Dedifferentiated amniotic fluid mesenchymal stem cell (primary cell): ENCODE results near the gene SLC13A3.
A peak's percentile ranks its signal among the peaks of the same experiment; 100 is the strongest.

ENCODE experiments used
- DNase-seq: peaks from one replicate; pipeline ENCODE4 v3.0.0-alpha.2; 2016; ENCODE audit errors: extremely low spot score

The SLC13A3 gene

GRCh38 chr20:46558511-46558959 is 92.7 kb downstream of the SLC13A3 start:
- peak; percentile 64 for DNase-seq

- DNase-seq = no peak
Observed at GRCh38 chr20:46557231-46557956, 93.9 kb downstream of the SLC13A3 start.

DNA sequence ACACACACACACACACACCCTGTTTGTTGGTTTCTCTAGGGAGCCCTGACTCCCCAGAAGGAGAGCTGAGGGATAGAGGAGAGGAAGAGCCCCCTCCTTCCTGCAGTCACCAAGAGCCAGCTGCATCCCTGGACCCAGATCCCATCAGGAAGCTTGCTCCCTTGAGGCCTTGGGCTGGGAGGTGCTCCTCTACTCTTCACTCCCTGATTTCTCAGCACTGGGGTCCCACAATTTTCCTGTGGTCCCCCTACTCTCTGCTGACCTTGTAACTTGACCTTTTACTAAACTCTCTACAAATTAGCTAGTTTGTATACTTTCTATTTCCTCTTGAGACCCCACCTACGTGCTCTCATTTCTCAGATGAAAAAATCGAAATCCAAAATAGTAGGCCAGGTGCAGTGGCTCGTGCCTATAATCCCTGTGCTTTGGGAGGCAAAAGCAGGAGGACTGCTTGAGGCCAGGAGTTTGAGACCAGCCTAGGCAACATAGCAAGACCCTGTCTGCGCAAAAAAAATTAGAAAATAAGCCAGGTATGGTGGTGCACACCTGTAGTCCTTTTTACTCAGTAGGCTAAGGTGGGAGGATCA is 95.8 kb downstream of the SLC13A3 start:
- DNase-seq = no peak

DNA sequence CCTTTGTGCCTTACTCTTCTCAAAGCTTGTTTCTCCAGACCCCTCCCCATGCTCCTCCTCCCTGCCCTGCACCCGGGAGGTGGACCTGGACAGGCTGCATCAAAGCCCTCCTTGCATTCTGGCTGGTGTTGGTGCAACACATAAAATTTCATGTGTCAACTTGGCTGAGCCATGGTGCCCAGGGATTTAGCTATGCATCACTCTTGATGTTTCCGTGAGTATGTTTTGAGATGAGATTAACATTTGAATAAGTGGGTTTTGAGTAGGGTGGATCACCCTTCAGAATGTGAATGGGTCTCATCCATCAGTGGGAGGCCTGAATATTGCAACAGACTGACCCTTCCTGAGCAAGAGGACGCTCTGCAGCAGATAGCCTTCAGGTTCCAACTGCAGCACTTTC is 96.4 kb downstream of the SLC13A3 start:
- no peak for DNase-seq

- DNase-seq = no peak
Observed at GRCh38 chr20:46553926-46554325, 97.3 kb downstream of the SLC13A3 start.

DNA sequence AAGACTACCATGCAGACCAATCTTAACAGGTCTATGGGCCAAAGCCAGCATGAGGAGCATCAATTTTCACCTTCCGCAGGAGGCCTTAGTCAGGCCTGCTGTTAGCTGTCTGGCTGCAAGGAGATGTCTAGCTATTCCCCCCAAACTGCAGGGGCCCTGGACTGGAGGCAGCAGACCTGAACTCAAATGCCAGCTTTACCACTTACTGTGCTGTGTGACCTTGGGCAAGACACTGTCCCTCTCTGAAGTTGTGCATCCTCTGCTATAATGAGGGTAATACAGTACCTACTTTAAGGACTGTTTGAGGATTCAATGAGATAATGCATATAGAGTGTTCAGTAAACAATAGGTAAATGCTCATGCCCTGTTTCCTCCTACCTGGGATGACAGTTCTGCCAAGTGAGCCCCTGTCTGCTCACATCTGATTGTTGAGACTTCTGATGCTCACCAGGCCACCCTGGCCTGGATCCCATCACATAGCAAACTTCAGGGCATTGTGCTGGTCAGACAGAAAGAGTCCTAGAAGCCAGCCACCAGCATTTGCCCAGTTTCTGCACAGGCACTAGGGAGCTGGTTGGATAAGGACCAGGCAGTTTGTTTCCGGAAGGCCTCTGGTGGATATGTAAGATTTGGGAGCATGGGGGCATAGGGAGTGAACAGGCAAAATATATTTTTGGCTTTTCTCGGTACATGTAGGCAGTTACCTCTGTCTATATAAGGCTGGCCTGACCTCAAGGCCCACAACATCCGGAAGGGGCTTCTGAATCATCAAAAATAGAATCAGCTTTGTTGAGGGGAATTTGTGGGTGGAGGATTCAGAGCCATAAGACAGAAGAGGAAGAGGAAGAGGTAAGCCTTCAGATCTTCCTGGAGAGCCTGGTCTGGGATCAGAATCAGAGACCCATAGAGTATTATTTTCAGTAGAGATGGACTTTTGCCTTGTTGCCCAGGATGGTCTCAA is 98.5 kb downstream of the SLC13A3 start:
- no peak for DNase-seq

GRCh38 chr20:46551522-46552381 is 99.5 kb downstream of the SLC13A3 start:
- DNase-seq = no peak

DNA sequence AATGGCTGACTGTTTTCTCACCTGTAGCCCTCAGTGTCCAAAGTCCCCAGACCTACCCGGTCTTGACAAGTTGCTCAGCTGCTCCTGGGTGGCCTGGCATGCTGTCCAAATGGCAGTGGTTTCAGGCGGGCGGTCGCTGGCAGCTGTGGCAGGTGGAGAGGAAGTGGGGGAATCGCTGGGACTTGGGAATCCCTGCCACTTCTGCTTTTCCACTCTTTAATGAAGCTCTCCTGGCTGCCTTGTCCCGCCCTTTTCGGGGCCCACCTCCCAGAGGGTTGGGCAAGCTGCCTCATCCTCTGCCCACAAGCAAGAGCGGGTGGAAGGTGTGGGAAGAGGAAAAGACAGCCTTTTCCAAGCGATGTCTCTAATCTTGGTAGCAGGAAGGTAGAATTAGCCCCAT is 100.8 kb downstream of the SLC13A3 start, which contains the start of gene OCSTAMP:
OCSTAMP (minus strand) TSS at position 194 of the 400 bp plus-strand sequence; CDS start at position 100, 94 bp downstream.
- no peak for DNase-seq

GRCh38 chr20:46549188-46549972 is 101.9 kb downstream of the SLC13A3 start:
- DNase-seq = no peak

GRCh38 chr20:46548688-46549087 is 102.6 kb downstream of the SLC13A3 start:
- no peak for DNase-seq

DNA sequence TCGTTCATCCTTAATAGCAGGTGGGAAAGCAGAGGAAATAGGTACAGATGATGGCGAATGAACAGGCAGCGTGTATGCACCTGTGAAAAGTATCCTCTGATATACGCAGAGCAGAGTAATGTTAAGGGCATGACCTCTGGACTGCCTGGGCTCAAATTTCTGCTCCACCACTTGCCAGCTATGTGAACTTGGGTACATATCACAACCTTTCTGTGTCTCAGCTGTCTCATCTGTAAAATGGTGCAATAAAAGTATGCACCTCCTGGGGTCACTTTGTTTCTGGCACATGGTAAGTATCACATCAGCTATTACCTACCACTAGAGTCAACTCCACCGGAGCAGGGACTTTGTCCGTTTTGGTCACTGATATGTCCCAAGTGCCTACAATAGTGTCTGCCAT is 103.3 kb downstream of the SLC13A3 start:
- DNase-seq = no peak

DNA sequence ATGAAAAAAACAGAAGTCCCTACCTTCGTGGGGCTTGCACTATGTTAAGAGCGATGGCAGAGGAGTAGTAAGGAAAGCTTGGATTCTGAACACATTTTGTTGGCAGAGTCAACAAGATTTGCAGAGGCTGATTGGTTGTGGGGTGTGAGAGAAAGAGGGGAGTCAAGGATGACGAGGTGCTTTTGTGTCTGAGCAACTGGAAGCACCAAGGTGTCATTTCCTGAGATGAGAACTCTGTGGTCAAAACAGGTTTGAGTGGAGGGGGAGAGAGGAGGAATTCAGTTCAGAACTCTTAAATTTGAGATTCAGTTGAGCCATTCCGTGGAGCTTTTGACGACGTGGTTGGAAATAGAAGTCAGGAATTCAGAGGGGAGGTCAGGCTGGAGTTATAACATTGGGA is 104.3 kb downstream of the SLC13A3 start:
- no peak for DNase-seq

- no peak for DNase-seq
Observed at GRCh38 chr20:46546298-46546697, 105.0 kb downstream of the SLC13A3 start.

DNA sequence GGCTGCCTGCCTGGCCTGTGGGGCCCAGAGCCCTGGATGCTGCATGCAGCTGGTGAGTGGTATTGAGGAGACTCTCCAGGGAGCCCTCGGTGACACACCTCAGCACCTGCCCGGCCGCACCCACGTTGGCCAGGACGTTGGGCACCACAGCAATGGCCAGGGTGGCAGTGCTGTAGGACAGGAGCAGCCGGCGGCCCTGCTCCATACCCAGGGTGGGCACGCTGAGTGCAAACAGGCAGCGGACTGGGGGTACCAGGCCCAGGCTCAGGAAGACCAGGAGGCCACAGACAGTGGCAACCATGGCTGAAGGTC is 105.5 kb downstream of the SLC13A3 start:
- no peak for DNase-seq

DNA sequence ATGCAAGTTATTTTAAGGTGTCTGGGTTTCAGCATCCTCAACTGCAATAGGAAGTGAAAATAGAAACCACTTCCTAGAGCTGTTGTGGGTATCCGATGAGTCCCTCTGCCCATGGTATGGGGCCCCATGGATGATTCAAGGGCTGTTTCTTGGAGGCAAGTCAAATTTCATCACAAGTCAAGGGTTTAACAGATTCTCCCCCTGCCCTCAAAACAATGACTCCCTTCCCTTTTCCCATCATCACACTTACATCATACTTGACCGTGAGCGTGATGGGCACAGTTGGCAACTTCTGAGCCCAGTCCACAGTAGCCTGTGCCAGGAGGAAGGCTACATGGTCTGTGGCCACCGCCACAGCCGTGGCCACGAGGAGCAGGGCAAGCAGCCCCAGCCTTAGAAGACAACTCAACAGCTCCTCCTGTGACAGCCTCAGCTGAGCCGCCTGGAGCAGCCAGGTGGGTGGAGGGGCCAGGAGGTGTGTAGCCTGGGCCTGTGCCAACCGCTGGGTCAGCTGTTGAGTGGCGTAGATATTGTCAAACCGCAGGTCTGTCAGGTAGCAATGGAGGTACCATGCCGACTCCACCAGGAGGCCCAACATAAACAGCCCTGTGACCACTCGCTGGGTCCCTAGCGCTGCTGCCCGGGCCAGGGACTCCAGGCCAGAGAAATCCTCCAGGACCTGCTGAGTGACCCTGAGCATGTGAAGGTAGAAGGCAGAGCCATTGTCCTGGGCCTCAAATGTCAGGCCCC is 106.0 kb downstream of the SLC13A3 start:
- DNase-seq = no peak

DNA sequence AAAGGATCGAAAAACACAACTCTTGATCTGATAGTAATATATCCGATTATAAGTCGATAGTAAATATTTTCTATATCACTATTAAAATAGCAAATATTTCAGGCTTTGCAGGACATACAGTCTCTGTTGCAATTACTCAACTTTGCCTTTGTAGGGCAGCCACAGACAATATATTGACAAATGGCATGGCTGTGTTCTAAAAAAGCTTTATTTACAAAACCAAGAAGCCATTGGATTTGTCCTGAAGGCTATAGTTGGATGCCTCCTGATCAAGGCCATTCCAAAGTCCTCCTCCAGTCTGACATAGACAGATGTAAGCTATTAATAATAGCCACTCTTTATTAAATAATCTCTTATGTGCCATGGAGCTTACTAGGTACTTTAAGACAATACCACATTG is 106.7 kb downstream of the SLC13A3 start:
- DNase-seq = no peak

DNA sequence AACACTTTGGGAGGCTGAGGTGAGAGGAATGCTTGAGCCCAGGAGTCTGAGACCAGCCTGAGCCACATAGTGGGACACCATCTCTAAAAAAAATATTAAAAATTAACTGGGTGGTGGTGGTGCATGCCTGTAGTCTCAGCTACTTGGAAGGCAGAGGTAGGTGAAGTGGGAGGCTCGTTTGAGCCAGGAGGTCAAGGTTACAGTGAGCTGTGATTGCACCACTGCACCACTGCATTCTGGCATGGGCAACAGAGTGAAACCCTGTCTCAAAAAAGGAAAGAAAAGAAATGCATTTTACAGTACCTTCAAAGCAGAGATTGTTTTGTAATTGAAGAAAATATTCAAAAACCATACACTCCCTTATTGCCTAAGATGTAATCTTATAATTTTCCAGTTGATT is 107.3 kb downstream of the SLC13A3 start:
- no peak for DNase-seq

GRCh38 chr20:46543033-46543432 is 108.2 kb downstream of the SLC13A3 start:
- no peak for DNase-seq

DNA sequence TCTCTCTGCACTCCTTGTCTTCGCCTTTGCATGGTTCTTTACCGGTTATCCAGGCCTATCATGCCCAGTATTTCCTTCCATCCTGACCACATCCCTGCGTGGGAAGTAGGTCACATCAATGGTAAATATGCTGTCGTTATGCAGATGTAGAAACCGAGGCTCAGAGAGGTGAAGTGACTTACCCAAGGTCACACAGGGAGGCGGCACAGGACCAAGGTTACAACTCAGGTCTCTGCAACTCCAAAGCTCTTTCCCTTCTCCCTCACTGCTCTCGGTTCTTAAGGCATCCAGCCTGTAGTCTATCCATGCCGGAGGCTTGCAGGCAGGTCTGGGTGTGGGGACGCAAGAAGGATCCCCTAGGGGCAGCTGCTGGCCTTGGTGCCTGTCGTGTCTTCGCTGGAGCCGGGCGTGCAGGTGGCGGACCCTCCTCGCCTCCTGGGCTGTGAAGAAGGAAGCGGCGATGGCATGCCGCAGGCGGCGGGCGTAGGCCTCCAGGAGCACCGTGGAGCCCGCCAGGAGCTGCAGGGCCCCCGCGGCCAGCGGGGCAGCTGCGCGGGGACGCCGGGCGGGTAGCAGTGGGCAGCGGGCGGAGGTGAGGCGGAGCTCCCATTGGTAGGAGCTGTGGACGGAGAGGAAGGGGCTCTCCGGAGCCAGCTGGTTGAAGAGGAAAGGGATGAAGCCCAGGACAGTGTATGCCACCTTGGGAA is 109.9 kb downstream of the SLC13A3 start:
- no peak for DNase-seq
